GM21576 (cell line): ENCODE measurements around the gene PHACTR4.
"Not testable (repeated sequence)": the region's sequence is repeated elsewhere in the genome, so short reads cannot be mapped to it uniquely, and the experiment has no call there.

ENCODE experiments used
- ATAC-seq: cut with Tn5 transposase; IDR thresholded peaks from one replicate; pipeline ENCODE4 v1.9.1; 2021; ENCODE audit warnings: mild to moderate bottlenecking, moderate library complexity; ENCODE audit not compliant: unreplicated experiment

The PHACTR4 gene

GRCh38 chr1:28519946-28520725, 150.6 kb downstream of the PHACTR4 start:
- no peak for ATAC-seq

GRCh38 chr1:28520796-28521195, 151.3 kb downstream of the PHACTR4 start:
- not testable (repeated sequence) for ATAC-seq

GRCh38 chr1:28521502-28522164, 152.1 kb downstream of the PHACTR4 start:
- ATAC-seq = no peak

GRCh38 chr1:28522537-28522936, 153.0 kb downstream of the PHACTR4 start:
- not testable (repeated sequence) for ATAC-seq

GRCh38 chr1:28525002-28525642, 155.6 kb downstream of the PHACTR4 start:
- ATAC-seq = not testable (repeated sequence)

GRCh38 chr1:28526886-28527285, 157.3 kb downstream of the PHACTR4 start:
- ATAC-seq = no peak

- ATAC-seq = no peak
These were observed 160.9 kb downstream of the PHACTR4 start for GRCh38 chr1:28530456-28530855.

GRCh38 chr1:28534671-28535070, 165.1 kb downstream of the PHACTR4 start:
- no peak for ATAC-seq

GRCh38 chr1:28535180-28535579, 165.6 kb downstream of the PHACTR4 start:
- ATAC-seq = no peak

GRCh38 chr1:28537457-28538199, 168.1 kb downstream of the PHACTR4 start:
- no peak for ATAC-seq

GRCh38 chr1:28538286-28538685, 168.7 kb downstream of the PHACTR4 start:
- no peak for ATAC-seq

GRCh38 chr1:28540651-28541050, 171.1 kb downstream of the PHACTR4 start:
- ATAC-seq = no peak

- not testable (repeated sequence) for ATAC-seq
These were observed 172.0 kb downstream of the PHACTR4 start for GRCh38 chr1:28541414-28542015.

- ATAC-seq = no peak
These were observed 175.7 kb downstream of the PHACTR4 start for GRCh38 chr1:28545246-28545628.

GRCh38 chr1:28548318-28548717, 178.8 kb downstream of the PHACTR4 start:
- ATAC-seq = no peak
